Keratinocyte (primary cell): ENCODE measurements around the gene TFDP1.

Experiments used
- EZH2 ChIP-seq: IDR thresholded peaks from one replicate; pipeline ENCODE4 v1.6.1; 2012; ENCODE audit warnings: inconsistent platforms, mild to moderate bottlenecking, low read length, moderate library complexity
- TF ChIP-seq, protein P1 (sequence below), 3 experiments: IDR thresholded peaks in 1 of 3; conservative IDR thresholded peaks in 1 of 3; optimal IDR thresholded peaks in 1 of 3; 2 replicates in 2 of 3; 3 replicates in 1 of 3; pipeline versions ENCODE3 to v1.5.1; 2011; ENCODE audit warnings: low read length in 3 of 3, mild to moderate bottlenecking in 3 of 3, moderate library complexity in 2 of 3, control low read depth in 1 of 3, inconsistent platforms in 1 of 3; ENCODE audit not compliant: insufficient read depth in 2 of 3; ENCODE audit errors: extremely low read depth in 1 of 3

DNA sequence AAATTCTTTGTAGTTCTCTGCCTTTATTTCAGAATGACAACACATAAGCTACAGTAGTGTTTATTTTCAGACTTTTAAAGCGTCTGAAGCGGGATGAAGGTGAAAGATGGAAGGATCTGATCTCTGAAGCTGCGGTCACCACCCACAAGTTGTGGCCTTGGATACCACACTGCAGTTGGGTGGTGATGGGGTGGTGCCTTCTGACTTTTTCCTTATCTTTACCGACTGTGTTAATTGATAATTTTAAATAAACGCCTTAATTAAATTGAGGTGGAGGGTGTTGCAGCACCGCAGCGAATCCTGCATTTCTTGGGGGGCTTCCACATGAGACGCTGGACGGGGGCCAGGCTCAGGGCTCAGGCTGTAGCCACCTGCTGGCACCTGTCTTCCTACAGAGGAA lies 1.3 kb downstream of the TFDP1 start:
- TF ChIP-seq, protein P1, sequence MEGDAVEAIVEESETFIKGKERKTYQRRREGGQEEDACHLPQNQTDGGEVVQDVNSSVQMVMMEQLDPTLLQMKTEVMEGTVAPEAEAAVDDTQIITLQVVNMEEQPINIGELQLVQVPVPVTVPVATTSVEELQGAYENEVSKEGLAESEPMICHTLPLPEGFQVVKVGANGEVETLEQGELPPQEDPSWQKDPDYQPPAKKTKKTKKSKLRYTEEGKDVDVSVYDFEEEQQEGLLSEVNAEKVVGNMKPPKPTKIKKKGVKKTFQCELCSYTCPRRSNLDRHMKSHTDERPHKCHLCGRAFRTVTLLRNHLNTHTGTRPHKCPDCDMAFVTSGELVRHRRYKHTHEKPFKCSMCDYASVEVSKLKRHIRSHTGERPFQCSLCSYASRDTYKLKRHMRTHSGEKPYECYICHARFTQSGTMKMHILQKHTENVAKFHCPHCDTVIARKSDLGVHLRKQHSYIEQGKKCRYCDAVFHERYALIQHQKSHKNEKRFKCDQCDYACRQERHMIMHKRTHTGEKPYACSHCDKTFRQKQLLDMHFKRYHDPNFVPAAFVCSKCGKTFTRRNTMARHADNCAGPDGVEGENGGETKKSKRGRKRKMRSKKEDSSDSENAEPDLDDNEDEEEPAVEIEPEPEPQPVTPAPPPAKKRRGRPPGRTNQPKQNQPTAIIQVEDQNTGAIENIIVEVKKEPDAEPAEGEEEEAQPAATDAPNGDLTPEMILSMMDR (optimal IDR thresholded peaks at IDR 0.05 in 1 of 3, IDR thresholded peaks at IDR 0.05 in 1 of 3, conservative IDR thresholded peaks at IDR 0.05 in 1 of 3; ENCODE audit: extremely low read depth in 1 of 3, insufficient read depth in 2 of 3, low read length in 3 of 3), result no peak
- TF ChIP-seq EZH2, result no peak
